K562 (cell line): ENCODE measurements around the gene TBC1D17. TPM values are rescaled to one million over a fixed set of nuclear protein-coding genes. Genes with fewer than 3 reads are reported as not detected.
A peak's percentile ranks its signal among the peaks of the same experiment; 100 is the strongest.

ENCODE experiments used
- ATAC-seq: fragments of 200-7000 bp; cut with Tn5 transposase; 3 replicates; pipeline ENCODE4 v1.9.1; 2020; ENCODE audit warnings: moderate library complexity
- BruUV-seq: library from RNA; stranded (reverse); fragments of 400-500 nt; replicated peaks from 2 replicates; lab custom pipeline; 2021; lab: Mats Ljungman, UMichigan
- CTCF ChIA-PET: fragments of 300-600 bp; formaldehyde crosslinking; extraction: SDS; loops from one replicate; lab custom pipeline; 2021; ENCODE audit warnings: low intra/inter-chr PET ratio; lab: Yijun Ruan, JAX
- POLR2A ChIA-PET: fragments of 300-600, 350-650 bp; sonication (Branson Sonifier 250); formaldehyde crosslinking; extraction: SDS; loops from one replicate; lab custom pipeline; 2021; ENCODE audit warnings: antibody characterized with exemption, inconsistent platforms; lab: Yijun Ruan, JAX
- DNase-seq, 4 experiments: peaks; one replicate each; pipeline versions ENCODE4 v3.0.0 to v3.0.0-alpha.2; 2011 to 2018; ENCODE audit warnings: low spot score in 3 of 4, mixed read lengths in 3 of 4; ENCODE audit errors: extremely low read depth in 1 of 4
- FAIRE-seq: peaks from 2 replicates; lab custom pipeline; 2011; peaks lifted over from hg19 to GRCh38; lab: Jason Lieb, UNC
- H2AFZ ChIP-seq: 2 replicates; pipeline ENCODE4 v1.6.0; 2011; ENCODE audit warnings: low read depth, low read length, control low read depth, inconsistent platforms
- H3K27ac ChIP-seq: fragments of 200-600 bp; 3 replicates; pipeline ENCODE4 v1.8.0; 2011; ENCODE audit warnings: low read depth, mild to moderate bottlenecking, control low read depth, inconsistent platforms, low read length, moderate library complexity, mixed read lengths; ENCODE audit errors: extremely low read depth
- H3K27me3 ChIP-seq, 2 experiments: fragments of 300-600 bp in 1 of 2; 2 replicates in 1 of 2; 3 replicates in 1 of 2; pipeline versions ENCODE4 v1.6.0 to v1.8.0; 2011; ENCODE audit warnings: inconsistent platforms in 2 of 2, low read length in 2 of 2, mild to moderate bottlenecking in 1 of 2, mixed read lengths in 1 of 2, moderate library complexity in 1 of 2; ENCODE audit not compliant: control insufficient read depth in 2 of 2, insufficient read depth in 2 of 2
- H3K36me3 ChIP-seq: fragments of 300-600 bp; 3 replicates; pipeline ENCODE4 v1.8.0; 2011; ENCODE audit warnings: mild to moderate bottlenecking, low read length, inconsistent platforms; ENCODE audit not compliant: control insufficient read depth, insufficient read depth
- H3K4me1 ChIP-seq, 2 experiments: fragments of 200-600 bp in 1 of 2; replicated peaks in 1 of 2; 2 replicates in 1 of 2; 3 replicates in 1 of 2; pipeline versions ENCODE4 v1.5.1 to v1.8.0; 2011; ENCODE audit warnings: inconsistent platforms in 2 of 2, low read length in 2 of 2, mild to moderate bottlenecking in 1 of 2, mixed read lengths in 1 of 2, moderate library complexity in 1 of 2; ENCODE audit not compliant: control insufficient read depth in 2 of 2, insufficient read depth in 2 of 2
- H3K4me2 ChIP-seq: 2 replicates; pipeline ENCODE4 v1.6.1; 2011; ENCODE audit warnings: low read length, control low read depth, inconsistent platforms, mixed read lengths; ENCODE audit not compliant: insufficient read depth
- H3K4me3 ChIP-seq: fragments of 200-600 bp; sonication (generic), shearing (Covaris generic); 2 replicates; pipeline ENCODE4 v1.5.1; 2016; ENCODE audit warnings: control low read depth, inconsistent platforms
- H3K79me2 ChIP-seq: fragments of 200-600 bp; 3 replicates; pipeline ENCODE4 v1.8.0; 2011; ENCODE audit warnings: low read length, inconsistent platforms; ENCODE audit not compliant: control insufficient read depth, insufficient read depth
- H3K9ac ChIP-seq, 2 experiments: 2 replicates each; pipeline versions ENCODE4 v1.6.0 to v1.6.1; 2011; ENCODE audit warnings: low read depth in 2 of 2, low read length in 2 of 2, control low read depth in 1 of 2, inconsistent platforms in 1 of 2, mild to moderate bottlenecking in 1 of 2, mixed read lengths in 1 of 2; ENCODE audit not compliant: insufficient read depth in 1 of 2
- H3K9me1 ChIP-seq: one replicate; pipeline ENCODE4 v1.6.0; 2011; ENCODE audit warnings: inconsistent platforms, mild to moderate bottlenecking, low read length, moderate library complexity; ENCODE audit not compliant: control insufficient read depth, insufficient read depth
- H3K9me3 ChIP-seq: replicated peaks from 2 replicates; pipeline ENCODE4 v1.5.1; 2011; ENCODE audit warnings: low read depth, low read length, inconsistent platforms; ENCODE audit not compliant: control insufficient read depth, insufficient read depth
- H4K20me1 ChIP-seq: replicated peaks from 2 replicates; pipeline ENCODE4 v1.6.1; 2011; ENCODE audit warnings: low read length, inconsistent platforms, mixed read lengths; ENCODE audit not compliant: control insufficient read depth, insufficient read depth
- CEBPG ChIP-seq, 3 experiments: fragments of 200-800 bp in 1 of 3; sonication (Bioruptor generic) in 1 of 3; sonication (generic) in 1 of 3; formaldehyde crosslinking in 1 of 3; IDR thresholded peaks in 2 of 3; conservative IDR thresholded peaks in 1 of 3; 2 replicates each; pipeline versions ENCODE4 v1.6.1 to v1.8.0; 2016 to 2022; ENCODE audit warnings: missing compliant biosample characterization in 2 of 3, missing genetic modification characterization in 2 of 3, mild to moderate bottlenecking in 1 of 3, missing genetic modification reagents in 1 of 3
- WGBS: fragments of 100-300 bp; shearing (Covaris generic); methylation state at CpG from one replicate; pipeline ENCODE4 v1.1.6; 2016; ENCODE audit warnings: low coverage, mixed read lengths; ENCODE audit not compliant: insufficient coverage; ENCODE audit errors: missing lambda C conversion rate; 5-methylcytosine and 5-hydroxymethylcytosine counted together
- in situ Hi-C: fragments of 300-500 bp; cut with MboI; formaldehyde crosslinking; loops from 4 replicates; pipeline ENCODE4 v1.15.0; 2018; ENCODE audit warnings: inconsistent platforms, mixed read lengths
- intact Hi-C: fragments of 100-400 bp; cut with micrococcal nuclease; formaldehyde crosslinking; loops from 2 replicates; pipeline ENCODE4 v1.14.2; 2022
- polyA plus RNA-seq, 8 experiments: library from polyadenylated mRNA; depleted of rRNA in 4 of 8; stranded (reverse) in 5 of 8; unstranded in 3 of 8; fragments of >200 nt; fragmentation: Nextera tagmentation in 2 of 8; fragmentation: Illumina TruSeq in 1 of 8; extraction: Ambion mirVana in 2 of 8; extraction: Trizol in 1 of 8; gene quantifications; 2 replicates each; pipeline versions ENCODE4 v1.2.1 to v1.2.3, GENCODE V29; 2011 to 2014; ENCODE audit warnings: inconsistent platforms in 1 of 8, missing spikeins in 1 of 8
- total RNA-seq, 7 experiments: library from RNA; depleted of rRNA in 6 of 7; stranded (reverse); fragments of >200 nt in 6 of 7; fragmentation: Illumina TruSeq in 2 of 7; extraction: Trizol in 2 of 7; gene quantifications; 2 replicates each; pipeline versions ENCODE4 v1.2.1 to v1.2.3, GENCODE V29; 2011 to 2021; ENCODE audit warnings: low replicate concordance in 1 of 7
- TF ChIP-seq, protein P1 (sequence below): sonication (generic); formaldehyde crosslinking; IDR thresholded peaks from 2 replicates; pipeline ENCODE4 v1.9.0; 2022; ENCODE audit warnings: mild to moderate bottlenecking, missing genetic modification reagents

TBC1D17 gene
- total and polyA plus RNA-seq, 9 of the 15 experiments (the other 6 are each of a cell fraction or from before 2014, with no cell fraction given): 0.42 to 16.0 (median 3.8) TPM

DNA sequence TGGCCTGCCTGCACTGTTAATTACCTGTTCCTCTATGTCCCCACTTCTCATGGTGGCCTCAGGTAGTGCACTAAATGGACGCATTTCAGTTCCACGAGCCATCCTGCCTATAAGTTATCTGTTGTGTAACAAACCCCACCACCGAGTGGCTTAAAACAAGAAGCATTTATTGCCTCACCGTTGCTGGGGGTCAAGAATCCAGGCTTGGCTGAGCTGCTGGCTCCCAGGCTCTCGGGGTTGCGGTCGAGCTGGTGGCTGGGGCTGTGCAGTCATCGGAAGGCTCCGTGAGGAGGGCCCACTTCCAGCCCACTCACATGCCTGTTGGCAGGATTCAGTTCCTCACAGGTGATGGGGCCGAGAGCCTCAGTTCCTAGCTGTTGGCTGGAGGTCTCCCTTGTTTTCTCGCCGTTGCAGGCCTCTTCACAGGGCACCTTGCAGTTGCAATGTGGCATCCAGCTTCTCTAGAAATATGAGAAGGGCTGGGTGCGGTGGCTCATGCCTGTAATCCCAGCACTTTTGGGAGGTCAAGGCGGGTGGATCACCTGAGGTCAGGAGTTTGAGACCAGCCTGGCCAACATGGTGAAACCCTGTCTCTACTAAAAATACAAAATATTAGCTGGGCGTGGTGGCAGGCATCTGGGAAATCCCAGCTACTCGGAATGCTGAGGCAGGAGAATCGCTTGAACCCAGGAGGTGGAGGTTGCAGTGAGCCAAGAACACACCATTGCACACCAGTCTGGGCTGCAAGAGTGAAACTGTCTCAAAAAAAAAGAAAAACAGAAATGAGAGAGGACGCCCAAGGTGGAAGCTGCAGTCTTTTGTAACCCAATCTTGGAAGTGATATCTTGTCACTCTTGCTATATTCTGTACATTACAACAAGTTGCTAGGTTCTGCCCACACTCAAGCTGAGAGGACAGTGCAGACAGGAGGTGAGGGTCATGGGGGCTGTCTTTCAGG lies 33.1 kb upstream of the TBC1D17 start:
- no peak overlapping the region for H3K27ac ChIP-seq
- H2AFZ ChIP-seq: no peak overlapping the region
- WGBS: 74% methylated on average over 18 of the region's 18 CpGs
- peaks cover 8% of the 10 kb centered on the region; the same call in 2 of the 3 replicates for H3K79me2 ChIP-seq
- peaks cover 3% of the 10 kb centered on the region for H3K9me1 ChIP-seq
- in situ Hi-C loops: no loop called here
- ATAC-seq (no peak), FAIRE-seq (no peak)
- H4K20me1 ChIP-seq: no peaks in the 10 kb centered on the region
- H3K36me3 ChIP-seq: peaks cover 15% of the 10 kb centered on the region; the same call in 2 of the 3 replicates
- CTCF ChIA-PET: no interaction called here
- H3K4me1 ChIP-seq: peaks cover 20 to 23% of the 10 kb centered on the region in 2 experiments
- peak; percentile 32; the same call in 1 of the 2 replicates for TF ChIP-seq CEBPG (CRISPR knock-in tag; IDR thresholded peaks at IDR 0.05)
- TF ChIP-seq CEBPG (tag; conservative IDR thresholded peaks at IDR 0.05 in 1 of 2, IDR thresholded peaks at IDR 0.05 in 1 of 2): no peak
- TF ChIP-seq, protein P1, sequence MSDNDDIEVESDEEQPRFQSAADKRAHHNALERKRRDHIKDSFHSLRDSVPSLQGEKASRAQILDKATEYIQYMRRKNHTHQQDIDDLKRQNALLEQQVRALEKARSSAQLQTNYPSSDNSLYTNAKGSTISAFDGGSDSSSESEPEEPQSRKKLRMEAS (CRISPR knock-in tag): no peak
- TF ChIP-seq, all 486 proteins: peak for 1
- peak overlapping the region in 1 of 2 experiments; percentile 70; a peak in 2 of 4 replicates for H3K9ac ChIP-seq
- no peak overlapping the region for H3K4me3 ChIP-seq
- BruUV-seq: no TSS peak
- H3K4me2 ChIP-seq: no peak overlapping the region
- H3K27me3 ChIP-seq: no peaks in the 10 kb centered on the region
- POLR2A ChIA-PET: interaction anchor here (0.6 to 1.3 kb wide), 3 partner anchors 9 to 86 kb away, joined by 3 to 5 read pairs (median 4); no protein-coding TSS in a partner anchor
- intact Hi-C loops: loop anchor here (2.0 kb wide), 1 partner anchor 26 kb away; the partner anchor contains the start of gene MED25
- no peak for DNase-seq
- 0 out of 2 replicates have a peak, but pooled peaks cover 6% of the 10 kb centered on the region for H3K9me3 ChIP-seq
